HG03575 (cell line): ENCODE data around the gene GPC3.

Experiments used
- ATAC-seq: cut with Tn5 transposase; IDR thresholded peaks from one replicate; pipeline ENCODE4 v1.9.1; 2021; ENCODE audit not compliant: unreplicated experiment, insufficient number of reproducible peaks, low FRiP score; ENCODE audit errors: extremely low read depth

Gene GPC3

GRCh38 chrX:133865761-133866471 lies 119.5 kb downstream of the GPC3 start:
- ATAC-seq = no peak

- ATAC-seq = no peak
These were observed 121.2 kb downstream of the GPC3 start for GRCh38 chrX:133864236-133864635.

- no peak for ATAC-seq
These were observed 125.5 kb downstream of the GPC3 start for GRCh38 chrX:133859860-133860259.

- ATAC-seq = no peak
These were observed 126.1 kb downstream of the GPC3 start for GRCh38 chrX:133859336-133859735.

- ATAC-seq = no peak
These were observed 127.6 kb downstream of the GPC3 start for GRCh38 chrX:133857640-133858269.

GRCh38 chrX:133856819-133857218 lies 128.6 kb downstream of the GPC3 start:
- ATAC-seq = no peak

GRCh38 chrX:133854290-133854689 lies 131.1 kb downstream of the GPC3 start:
- no peak for ATAC-seq

GRCh38 chrX:133852837-133853356 lies 132.5 kb downstream of the GPC3 start:
- no peak for ATAC-seq

GRCh38 chrX:133852401-133852800 lies 133.0 kb downstream of the GPC3 start:
- ATAC-seq = no peak

GRCh38 chrX:133850399-133850798 lies 135.0 kb downstream of the GPC3 start:
- ATAC-seq = no peak

GRCh38 chrX:133849676-133850075 lies 135.7 kb downstream of the GPC3 start:
- ATAC-seq = no peak

GRCh38 chrX:133847340-133847994 lies 137.9 kb downstream of the GPC3 start:
- no peak for ATAC-seq

- ATAC-seq = no peak
These were observed 139.1 kb downstream of the GPC3 start for GRCh38 chrX:133846311-133846710.

- no peak for ATAC-seq
These were observed 145.0 kb downstream of the GPC3 start for GRCh38 chrX:133840415-133840814.

GRCh38 chrX:133838761-133839676 lies 146.4 kb downstream of the GPC3 start:
- ATAC-seq = no peak

- ATAC-seq = no peak
These were observed 148.3 kb downstream of the GPC3 start for GRCh38 chrX:133837091-133837490.

GRCh38 chrX:133836561-133836960 lies 148.8 kb downstream of the GPC3 start:
- ATAC-seq = no peak

GRCh38 chrX:133834771-133835170 lies 150.6 kb downstream of the GPC3 start:
- ATAC-seq = no peak

- no peak for ATAC-seq
These were observed 165.8 kb downstream of the GPC3 start for GRCh38 chrX:133819546-133819945.
